Glomerular visceral epithelial cell (primary cell): ENCODE measurements around the gene KRTAP5-8.
"Not testable (repeated sequence)": the region's sequence is repeated elsewhere in the genome, so short reads cannot be mapped to it uniquely, and the experiment has no call there.

ENCODE experiments used
- DNase-seq: peaks from one replicate; pipeline ENCODE4 v3.0.0-alpha.2; 2016; ENCODE audit errors: extremely low spot score

KRTAP5-8 gene

DNA sequence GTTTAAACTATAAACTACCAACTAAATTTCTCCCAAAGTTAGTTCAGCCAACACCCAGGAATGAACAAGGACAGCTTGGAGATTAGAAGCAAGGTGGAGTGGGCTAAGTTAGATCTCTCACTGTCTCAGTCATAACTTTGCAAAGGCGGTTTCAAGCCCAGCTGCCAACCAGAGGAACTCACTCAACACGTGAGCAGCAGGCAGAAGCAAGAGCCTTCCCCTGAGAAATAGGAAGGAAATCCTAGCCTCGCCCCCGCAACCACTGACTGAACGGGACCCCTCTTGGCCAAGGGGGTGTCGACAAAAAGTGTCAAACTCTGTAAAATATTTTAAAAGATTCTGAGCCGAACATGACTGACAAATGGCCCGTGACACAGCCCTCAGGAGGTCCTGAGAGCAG lies 6.0 kb downstream of the KRTAP5-8 start:
- no peak for DNase-seq

DNA sequence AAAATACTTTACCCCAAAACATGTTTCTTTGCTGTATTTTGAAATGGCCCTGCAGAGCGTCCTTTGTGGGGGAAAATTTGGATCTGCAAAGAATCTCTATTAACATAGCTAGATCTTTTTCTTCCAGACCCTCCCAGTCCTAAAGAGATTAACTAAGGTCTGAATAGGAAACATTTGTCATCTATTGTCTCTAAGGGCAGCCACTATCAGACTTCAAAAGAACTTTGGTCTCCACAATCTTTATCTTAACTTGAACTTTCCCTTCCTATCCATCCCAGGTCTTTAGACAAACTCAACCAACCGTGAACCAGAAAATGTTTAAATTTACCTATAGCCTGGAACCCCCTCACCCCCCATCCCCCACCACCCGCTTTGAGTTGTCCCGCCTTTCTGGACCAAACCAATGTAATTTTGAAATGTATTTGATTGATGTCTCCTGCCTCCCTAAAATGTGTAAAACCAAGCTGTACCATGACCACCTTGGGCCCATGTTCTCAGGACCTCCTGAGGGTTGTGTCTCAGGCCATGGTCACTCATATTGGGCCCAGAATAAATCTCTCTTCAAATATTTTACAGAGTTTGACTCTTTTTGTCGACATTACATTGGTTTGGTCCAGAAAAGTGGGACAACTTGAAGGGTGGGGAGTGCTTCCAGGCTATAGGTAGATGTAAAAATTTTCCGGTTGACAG lies 6.8 kb downstream of the KRTAP5-8 start:
- no peak for DNase-seq

- no peak for DNase-seq
These were observed 7.7 kb downstream of the KRTAP5-8 start for GRCh38 chr11:71545405-71545966.

- no peak for DNase-seq
These were observed 10.3 kb downstream of the KRTAP5-8 start, which contains the start of gene KRTAP5-9 for GRCh38 chr11:71548120-71548519. Gene KRTAP5-9 (plus strand): TSS chr11:71548420. CDS start chr11:71548658, 238 bp downstream.

GRCh38 chr11:71548716-71549151 lies 10.9 kb downstream of the KRTAP5-8 start:
- DNase-seq: no peak

DNA sequence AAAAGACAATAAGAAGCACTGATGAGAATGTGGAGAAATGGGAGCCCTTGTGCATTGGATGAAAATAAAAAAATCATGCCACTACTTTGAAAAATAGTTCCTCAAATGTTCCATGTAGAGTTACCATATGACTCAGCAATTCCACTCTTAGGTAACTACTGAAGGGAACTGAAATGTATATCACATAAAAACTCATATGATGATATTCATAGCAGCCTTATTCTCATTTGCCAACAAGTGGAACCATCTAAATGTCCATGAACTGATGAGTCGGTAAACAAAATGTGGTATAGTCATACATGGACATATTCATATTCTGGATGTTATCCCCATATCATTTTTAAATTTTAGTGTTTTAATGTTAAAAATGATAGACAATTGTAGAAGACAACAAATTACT lies 13.9 kb downstream of the KRTAP5-8 start:
- DNase-seq: no peak

- DNase-seq: no peak
These were observed 17.2 kb downstream of the KRTAP5-8 start for GRCh38 chr11:71554996-71555395.

- DNase-seq: no peak
These were observed 17.7 kb downstream of the KRTAP5-8 start for GRCh38 chr11:71555508-71555907.

DNA sequence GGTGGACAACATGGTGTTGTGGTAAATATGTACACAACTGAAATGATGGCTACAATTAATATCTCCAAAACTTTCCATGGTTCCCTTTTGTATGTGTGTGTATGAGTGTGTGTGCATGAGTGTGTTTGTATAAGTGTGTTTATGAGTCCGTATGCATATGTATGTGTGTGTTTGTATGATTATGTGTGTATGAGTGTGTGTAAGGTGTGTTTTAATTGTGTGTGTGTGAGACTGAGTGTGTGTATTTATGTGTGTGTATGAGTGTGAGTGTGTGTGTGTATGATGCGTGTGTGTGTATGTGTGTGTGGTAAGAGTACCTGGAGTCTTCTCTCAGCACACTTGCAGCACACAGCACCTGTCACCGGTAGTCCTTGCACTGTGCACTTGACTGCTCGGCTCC lies 18.2 kb downstream of the KRTAP5-8 start:
- no peak for DNase-seq

- no peak for DNase-seq
These were observed 19.4 kb downstream of the KRTAP5-8 start for GRCh38 chr11:71557257-71557656.

- DNase-seq: no peak
These were observed 21.2 kb downstream of the KRTAP5-8 start for GRCh38 chr11:71558996-71559395.

GRCh38 chr11:71562120-71562519 lies 24.3 kb downstream of the KRTAP5-8 start:
- no peak for DNase-seq

DNA sequence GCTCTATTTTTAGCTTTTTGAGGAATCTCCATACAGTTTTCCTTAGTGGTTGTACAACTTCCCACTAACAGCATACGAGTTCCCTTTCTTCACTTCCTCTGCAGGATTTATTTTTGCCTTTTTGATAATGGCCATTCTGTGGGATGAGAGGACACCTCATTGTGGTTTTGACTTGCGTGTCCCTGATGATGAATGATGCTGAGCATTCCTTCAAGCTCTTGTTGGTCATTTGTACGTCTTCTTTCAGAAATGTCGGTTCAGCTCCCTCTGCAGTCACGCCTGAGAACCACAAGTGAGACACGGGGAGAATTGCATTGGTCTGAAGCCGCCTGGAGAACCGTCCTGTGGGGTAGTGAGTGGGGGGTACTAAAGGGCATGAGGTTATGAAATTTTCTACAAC lies 25.6 kb downstream of the KRTAP5-8 start:
- peak; percentile 64 for DNase-seq

DNA sequence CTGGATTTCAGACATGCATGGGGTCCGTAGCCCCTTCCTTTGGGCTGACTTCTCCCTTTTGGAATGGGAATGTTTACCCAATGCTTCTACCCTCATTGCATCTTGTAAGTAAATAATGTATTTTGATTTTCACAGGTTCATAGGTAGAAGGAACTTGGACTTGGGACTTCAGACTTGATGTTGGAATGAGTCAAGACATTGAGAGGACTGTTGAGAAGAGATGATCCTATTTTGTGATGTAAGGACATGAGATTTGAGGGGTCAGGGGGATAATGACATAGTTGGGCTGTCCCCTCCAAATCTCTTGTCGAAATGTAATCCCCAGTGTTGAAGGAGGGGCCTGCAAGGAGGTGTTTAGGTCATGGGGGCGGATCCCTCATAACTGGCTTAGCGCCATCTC lies 26.6 kb downstream of the KRTAP5-8 start:
- DNase-seq: no peak

DNA sequence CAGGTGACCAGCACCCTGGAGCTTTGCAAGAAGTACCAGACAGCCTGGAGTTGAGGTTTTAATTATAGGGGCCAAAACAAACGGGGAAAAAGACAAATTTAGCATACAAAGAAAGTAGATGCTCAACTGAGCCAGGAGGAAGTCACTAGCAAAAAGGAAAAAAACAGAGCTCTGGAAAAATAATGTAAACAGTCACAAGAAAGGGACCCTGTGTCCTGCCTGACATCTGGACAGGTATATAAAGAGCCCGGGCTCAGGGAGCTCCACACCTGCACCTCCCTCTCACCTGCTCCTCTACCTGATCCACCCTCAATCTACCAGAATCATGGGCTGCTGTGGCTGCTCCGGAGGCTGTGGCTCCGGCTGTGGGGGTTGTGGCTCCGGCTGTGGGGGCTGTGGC lies 27.4 kb downstream of the KRTAP5-8 start, which contains the start of gene KRTAP5-10:
TSS of gene KRTAP5-10 (plus strand) at position 301 of the 400 bp plus-strand sequence. CDS start at position 326, 25 bp downstream.
- DNase-seq: no peak

DNA sequence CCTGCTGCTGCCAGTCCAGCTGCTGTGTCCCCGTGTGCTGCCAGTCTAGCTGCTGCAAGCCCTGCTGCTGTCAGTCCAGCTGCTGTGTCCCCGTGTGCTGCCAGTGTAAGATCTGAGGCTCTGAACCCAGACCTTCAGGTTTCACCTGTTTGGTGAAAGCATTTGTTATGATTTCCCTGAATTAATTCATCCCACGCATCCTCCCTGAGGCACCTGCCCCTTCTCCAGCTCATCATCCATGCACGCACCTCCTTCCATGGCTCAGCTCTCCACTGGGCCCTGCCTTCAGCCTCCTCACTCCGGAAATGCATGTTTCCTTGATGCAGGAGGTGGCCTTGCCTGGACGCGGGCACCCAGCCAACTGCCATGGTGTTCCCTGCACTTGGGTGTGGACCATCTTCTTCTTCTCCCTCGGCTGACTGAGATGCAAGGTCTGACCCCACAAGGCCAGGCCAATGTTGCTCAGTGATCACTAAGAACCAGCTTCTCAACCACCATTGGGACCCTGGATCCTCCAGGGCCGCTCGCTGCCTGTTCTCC lies 28.3 kb downstream of the KRTAP5-8 start:
- DNase-seq: no peak

DNA sequence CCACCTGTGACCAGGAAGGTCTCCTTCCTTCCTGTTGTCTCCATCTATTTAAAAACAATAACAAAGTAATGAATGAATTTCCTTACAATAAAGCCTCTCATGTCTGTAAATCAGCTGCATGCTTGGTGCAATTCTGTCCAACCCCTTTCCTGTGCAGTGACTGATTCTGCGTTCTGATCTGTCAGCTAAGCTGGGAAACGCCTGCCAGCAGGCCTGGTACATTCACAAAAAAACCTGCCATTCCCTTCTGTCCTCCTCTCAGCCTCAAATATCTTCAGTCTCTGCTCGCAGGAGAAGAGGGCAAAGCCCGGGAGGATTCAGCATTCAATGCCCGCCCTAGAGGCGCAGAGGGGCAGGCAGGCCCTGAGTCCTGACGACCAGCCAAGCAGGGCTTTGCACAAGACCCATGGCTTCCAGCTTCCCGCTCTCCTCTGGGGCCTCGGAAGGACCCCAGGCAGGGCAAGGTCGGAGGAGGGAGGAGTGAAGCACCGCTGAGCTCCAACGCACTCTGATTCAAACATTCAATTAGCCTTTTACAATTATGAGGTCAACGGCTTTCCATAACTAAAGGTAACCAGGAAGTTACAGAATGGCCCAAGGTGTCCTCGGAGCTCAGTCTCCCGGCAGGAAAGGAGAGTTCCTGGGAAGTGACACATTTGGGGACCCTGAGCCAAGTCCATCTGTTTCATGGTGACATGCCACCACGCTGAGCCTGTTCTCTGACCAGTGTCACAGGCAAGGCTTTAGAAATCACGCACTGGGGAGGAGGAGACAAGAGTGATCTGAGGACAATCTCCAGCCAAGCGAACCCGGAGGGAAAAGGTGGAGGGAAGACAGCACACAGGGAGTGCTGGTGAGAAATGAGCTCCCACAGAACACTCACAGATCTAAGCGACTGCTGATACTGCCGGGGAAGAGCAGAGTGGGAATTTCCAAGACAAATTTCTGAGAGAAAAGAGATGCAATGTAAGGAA lies 29.1 kb downstream of the KRTAP5-8 start:
- DNase-seq: not testable (repeated sequence)

- not testable (repeated sequence) for DNase-seq
These were observed 29.8 kb downstream of the KRTAP5-8 start for GRCh38 chr11:71567633-71568032.

- no peak for DNase-seq
These were observed 31.0 kb downstream of the KRTAP5-8 start for GRCh38 chr11:71568704-71569349.

GRCh38 chr11:71571101-71571850 lies 33.5 kb downstream of the KRTAP5-8 start:
- not testable (repeated sequence) for DNase-seq

GRCh38 chr11:71572811-71573210 lies 35.0 kb downstream of the KRTAP5-8 start:
- DNase-seq: no peak
